ENCODE results near the gene ANO9. TPM values are rescaled to one million over a fixed set of nuclear protein-coding genes. Genes with fewer than 3 reads are reported as not detected.

ANO9 gene
- total RNA-seq, 3 donors from 2014 or later (not counting 1 experiment from before 2014, with no cell fraction given), result 15.1 to 21.3 (median 15.1) TPM

- no peak for ATAC-seq
- intact Hi-C loops (cut with micrococcal nuclease), result no loop called here
- no peaks in the 10 kb centered on the region for H3K27me3 ChIP-seq (ENCODE audit: control insufficient read depth, insufficient read depth, low read length)
Measured at GRCh38 chr11:457111-457760, 15.4 kb upstream of the ANO9 start.

GRCh38 chr11:456533-456932 is 14.7 kb upstream of the ANO9 start:
- peaks cover 20 to 30% of the 10 kb centered on the region in 2 donors for H3K4me1 Mint-ChIP-seq
- H3K4me1 ChIP-seq (ENCODE audit: control insufficient read depth, insufficient read depth, low read length), result peaks cover 27% of the 10 kb centered on the region
- intact Hi-C loops (cut with micrococcal nuclease), result no loop called here
- H3K27ac ChIP-seq (ENCODE audit: low read length), result peak overlapping the region; percentile 39
- H3K4me3 ChIP-seq (ENCODE audit: low read length), result no peak overlapping the region
- H3K4me3 Mint-ChIP-seq, result peak overlapping the region; percentile 52
- peaks cover 19% of the 10 kb centered on the region for H3K36me3 ChIP-seq (ENCODE audit: control insufficient read depth, insufficient read depth, low read length)
- no peaks in the 10 kb centered on the region for H3K9me3 Mint-ChIP-seq
- ATAC-seq (peak; percentile 56 to 87 (median 85)), DNase-seq (peak in 1 of 2 donors; percentile 74)
- peak overlapping the region; percentile 50 to 76 for H3K27ac Mint-ChIP-seq
- no peak for TF ChIP-seq CTCF (IDR thresholded peaks at IDR 0.05)
- no peaks in the 10 kb centered on the region for H3K27me3 ChIP-seq (ENCODE audit: control insufficient read depth, insufficient read depth, low read length)
- WGBS (ENCODE audit: insufficient coverage), result 8% methylated on average over 7 of the region's 7 CpGs
- no peaks in the 10 kb centered on the region for H3K9me3 ChIP-seq (ENCODE audit: control insufficient read depth, insufficient read depth, low read length)
- no peaks in the 10 kb centered on the region for H3K36me3 Mint-ChIP-seq
- H3K27me3 Mint-ChIP-seq (ENCODE audit: low read depth in 2 of 2), result no peaks in the 10 kb centered on the region

More at GRCh38 chr11:457111-457760, 15.4 kb upstream of the ANO9 start:
- DNase-seq, result peak in 1 of 2 donors; percentile 45
- Histone ChIP-seq H3K9me3 (ENCODE audit: control insufficient read depth, insufficient read depth, low read length) (no peaks in the 10 kb centered on the region), H3K4me1 (ENCODE audit: control insufficient read depth, insufficient read depth, low read length) (peaks cover 24% of the 10 kb centered on the region), H3K27ac (ENCODE audit: low read length) (peak overlapping the region; percentile 31), H3K4me3 (ENCODE audit: low read length) (no peak overlapping the region), H3K36me3 (ENCODE audit: control insufficient read depth, insufficient read depth, low read length) (peaks cover 19% of the 10 kb centered on the region)
- 36% methylated on average over 22 of the region's 23 CpGs for WGBS (ENCODE audit: insufficient coverage)
- TF ChIP-seq CTCF (IDR thresholded peaks at IDR 0.05), result no peak
- Mint-ChIP-seq H3K4me1 (peaks cover 19 to 29% of the 10 kb centered on the region in 2 donors), H3K36me3 (no peaks in the 10 kb centered on the region), H3K27me3 (ENCODE audit: low read depth in 2 of 2) (no peaks in the 10 kb centered on the region), H3K9me3 (no peaks in the 10 kb centered on the region), H3K4me3 (peak overlapping the region; percentile 52), H3K27ac (peak overlapping the region in 1 of 2 donors; percentile 76)

- no peak for DNase-seq
Measured at GRCh38 chr11:455566-456147, 13.8 kb upstream of the ANO9 start.

More at GRCh38 chr11:455566-456147, 13.8 kb upstream of the ANO9 start:
- Histone ChIP-seq H3K9me3 (ENCODE audit: control insufficient read depth, insufficient read depth, low read length) (no peaks in the 10 kb centered on the region), H3K27ac (ENCODE audit: low read length) (no peak overlapping the region), H3K27me3 (ENCODE audit: control insufficient read depth, insufficient read depth, low read length) (no peaks in the 10 kb centered on the region), H3K36me3 (ENCODE audit: control insufficient read depth, insufficient read depth, low read length) (peaks cover 17% of the 10 kb centered on the region), H3K4me1 (ENCODE audit: control insufficient read depth, insufficient read depth, low read length) (peaks cover 35% of the 10 kb centered on the region), H3K4me3 (ENCODE audit: low read length) (no peak overlapping the region)
- no peak for TF ChIP-seq CTCF (IDR thresholded peaks at IDR 0.05)
- no peak for ATAC-seq
- no peaks in the 10 kb centered on the region for H3K9me3 Mint-ChIP-seq
- H3K27ac Mint-ChIP-seq, result no peak overlapping the region
- intact Hi-C loops (cut with micrococcal nuclease), result no loop called here
- no peak overlapping the region for H3K4me3 Mint-ChIP-seq
- no peaks in the 10 kb centered on the region for H3K36me3 Mint-ChIP-seq
- H3K4me1 Mint-ChIP-seq, result peaks cover 29 to 39% of the 10 kb centered on the region in 2 donors
- 93% methylated on average over 23 of the region's 23 CpGs for WGBS (ENCODE audit: insufficient coverage)
- H3K27me3 Mint-ChIP-seq (ENCODE audit: low read depth in 2 of 2), result no peaks in the 10 kb centered on the region

All from natural killer cell (primary cell).